Keratinocyte (primary cell): Measurements from ENCODE around the gene BRD8. TPM values are rescaled to one million over a fixed set of nuclear protein-coding genes. Genes with fewer than 3 reads are reported as not detected.
A peak's percentile ranks its signal among the peaks of the same experiment; 100 is the strongest.

Experiments
- DNase-seq: peaks from one replicate; pipeline ENCODE4 v3.0.0-alpha.2; 2011; ENCODE audit warnings: low read depth, missing footprints, low spot score
- FAIRE-seq: peaks from 2 replicates; lab custom pipeline; 2011; peaks lifted over from hg19 to GRCh38; lab: Jason Lieb, UNC
- H2AFZ ChIP-seq: 2 replicates; pipeline ENCODE4 v1.6.0; 2012; ENCODE audit warnings: low read length, control low read depth, inconsistent platforms; ENCODE audit not compliant: control insufficient read depth
- H3K27ac ChIP-seq: 2 replicates; pipeline ENCODE4 v1.5.1; 2011; ENCODE audit warnings: low read length; ENCODE audit not compliant: control insufficient read depth, insufficient read depth
- H3K27me3 ChIP-seq: 3 replicates; pipeline ENCODE4 v1.6.0; 2011; ENCODE audit warnings: low read length; ENCODE audit not compliant: control insufficient read depth, insufficient read depth; ENCODE audit errors: extremely low read depth
- H3K36me3 ChIP-seq, 2 experiments: 2 replicates in 1 of 2; 3 replicates in 1 of 2; pipeline ENCODE4 v1.5.1; 2011; ENCODE audit warnings: low read length in 2 of 2, mild to moderate bottlenecking in 1 of 2; ENCODE audit not compliant: control insufficient read depth in 2 of 2, insufficient read depth in 2 of 2; ENCODE audit errors: extremely low read depth in 1 of 2
- H3K4me1 ChIP-seq: 3 replicates; pipeline ENCODE4 v1.5.1; 2011; ENCODE audit warnings: low read length; ENCODE audit not compliant: control insufficient read depth, insufficient read depth; ENCODE audit errors: extremely low read depth
- H3K4me2 ChIP-seq: 3 replicates; pipeline ENCODE4 v1.6.0; 2011; ENCODE audit warnings: low read depth, low read length; ENCODE audit not compliant: control insufficient read depth, insufficient read depth; ENCODE audit errors: extremely low read depth
- H3K4me3 ChIP-seq, 3 experiments: fragments of 200-600 bp in 1 of 3; sonication (generic) in 1 of 3; 2 replicates in 2 of 3; 3 replicates in 1 of 3; pipeline ENCODE4 v1.5.1; 2011 to 2016; ENCODE audit warnings: low read length in 3 of 3, mild to moderate bottlenecking in 3 of 3, control low read depth in 2 of 3, inconsistent platforms in 1 of 3, low read depth in 1 of 3, mixed read lengths in 1 of 3, mixed run types in 1 of 3, moderate library complexity in 1 of 3; ENCODE audit not compliant: control insufficient read depth in 2 of 3, insufficient read depth in 2 of 3; ENCODE audit errors: extremely low read depth in 1 of 3
- H3K79me2 ChIP-seq: 2 replicates; pipeline ENCODE4 v1.6.0; 2012; ENCODE audit warnings: low read length; ENCODE audit not compliant: control insufficient read depth, insufficient read depth
- H3K9ac ChIP-seq: 3 replicates; pipeline ENCODE4 v1.6.0; 2011; ENCODE audit warnings: low read length; ENCODE audit not compliant: control insufficient read depth, insufficient read depth; ENCODE audit errors: extremely low read depth
- H3K9me1 ChIP-seq: 3 replicates; pipeline ENCODE4 v1.6.0; 2011; ENCODE audit warnings: low read length; ENCODE audit not compliant: control insufficient read depth, insufficient read depth; ENCODE audit errors: extremely low read depth
- H3K9me3 ChIP-seq: 2 replicates; pipeline ENCODE4 v1.5.1; 2012; ENCODE audit warnings: low read depth, low read length; ENCODE audit not compliant: control insufficient read depth
- H4K20me1 ChIP-seq: 3 replicates; pipeline ENCODE4 v1.6.0; 2011; ENCODE audit warnings: low read length; ENCODE audit not compliant: control insufficient read depth, insufficient read depth; ENCODE audit errors: extremely low read depth
- EZH2 ChIP-seq: IDR thresholded peaks from one replicate; pipeline ENCODE4 v1.6.1; 2012; ENCODE audit warnings: inconsistent platforms, mild to moderate bottlenecking, low read length, moderate library complexity
- dilution Hi-C: fragments of 300-500 bp; cut with MboI; formaldehyde crosslinking; loops from one replicate; pipeline ENCODE4 v1.7.0; 2020; ENCODE audit warnings: low sequenced_read_pairs; ENCODE audit not compliant: extremely low pct_ligation_motif_present
- polyA plus RNA-seq, 5 experiments: library from polyadenylated mRNA; depleted of rRNA in 3 of 5; stranded (reverse) in 3 of 5; stranded (forward) in 1 of 5; unstranded in 1 of 5; fragments of >200 nt; gene quantifications; 1 replicate in 1 of 5; 2 replicates in 3 of 5; 3 replicates in 1 of 5; pipeline versions ENCODE4 v1.2.1 to v1.2.3, GENCODE V29; 2011 to 2012; ENCODE audit warnings: missing spikeins in 2 of 5, low read depth in 1 of 5, low replicate concordance in 1 of 5
- TF ChIP-seq, protein P1 (sequence below), 3 experiments: IDR thresholded peaks in 1 of 3; conservative IDR thresholded peaks in 1 of 3; optimal IDR thresholded peaks in 1 of 3; 2 replicates in 2 of 3; 3 replicates in 1 of 3; pipeline versions ENCODE3 to v1.5.1; 2011; ENCODE audit warnings: low read length in 3 of 3, mild to moderate bottlenecking in 3 of 3, moderate library complexity in 2 of 3, control low read depth in 1 of 3, inconsistent platforms in 1 of 3; ENCODE audit not compliant: insufficient read depth in 2 of 3; ENCODE audit errors: extremely low read depth in 1 of 3

BRD8 gene
- polyA plus RNA-seq, 1 donor (not counting 4 experiments of a cell fraction or from before 2014, with no cell fraction given) = 36.4 TPM

DNA sequence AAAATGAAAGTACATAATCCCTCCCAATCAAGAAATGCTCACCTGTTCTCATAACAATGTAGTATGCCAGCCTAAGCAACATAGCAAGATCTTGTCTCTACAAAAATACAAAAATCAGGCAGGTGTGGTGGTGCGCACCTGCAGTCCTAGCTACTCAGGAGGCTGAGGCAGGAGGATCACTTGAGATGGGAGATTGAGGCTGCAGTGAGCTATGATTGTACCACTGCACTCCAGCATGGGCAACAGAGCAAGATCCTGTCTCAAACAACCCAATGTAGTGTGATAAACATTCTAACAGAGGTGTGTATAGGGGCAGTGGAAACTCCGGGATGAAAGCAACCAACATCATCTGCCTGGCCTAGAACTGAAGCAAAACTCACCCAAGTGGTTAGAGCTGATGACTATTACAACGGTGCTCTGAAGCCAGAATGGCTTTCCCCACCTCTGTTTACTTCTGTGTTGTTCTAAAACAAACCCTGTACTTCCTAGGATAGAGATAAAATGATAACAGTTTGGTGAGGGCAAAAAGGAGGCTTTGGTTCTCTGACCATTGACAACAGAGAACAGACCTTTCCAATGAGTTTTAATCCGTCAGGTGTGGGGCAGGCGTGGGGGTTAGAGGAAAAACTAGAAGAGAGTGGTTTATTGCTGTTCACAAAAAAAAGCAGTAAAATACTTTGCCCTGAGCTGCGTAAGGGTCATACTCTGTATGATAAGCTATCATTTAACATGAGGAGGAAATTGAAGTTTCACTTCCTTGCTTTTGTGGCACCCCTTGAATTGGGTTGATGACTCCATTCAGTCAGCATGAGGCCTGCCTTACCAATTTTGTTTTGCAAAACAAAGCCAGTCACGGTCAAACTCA is 75.7 kb downstream of the BRD8 start:
- H4K20me1 ChIP-seq = no peaks in the 10 kb centered on the region
- H3K79me2 ChIP-seq = no peaks in the 10 kb centered on the region
- no peak overlapping the region for H3K27ac ChIP-seq
- no peak for DNase-seq
- no peak overlapping the region for H2AFZ ChIP-seq
- H3K27me3 ChIP-seq = no peaks in the 10 kb centered on the region
- no peaks in the 10 kb centered on the region for H3K9me3 ChIP-seq
- no peak overlapping the region for H3K4me3 ChIP-seq
- FAIRE-seq = no peak
- no peak for TF ChIP-seq EZH2
- TF ChIP-seq, protein P1, sequence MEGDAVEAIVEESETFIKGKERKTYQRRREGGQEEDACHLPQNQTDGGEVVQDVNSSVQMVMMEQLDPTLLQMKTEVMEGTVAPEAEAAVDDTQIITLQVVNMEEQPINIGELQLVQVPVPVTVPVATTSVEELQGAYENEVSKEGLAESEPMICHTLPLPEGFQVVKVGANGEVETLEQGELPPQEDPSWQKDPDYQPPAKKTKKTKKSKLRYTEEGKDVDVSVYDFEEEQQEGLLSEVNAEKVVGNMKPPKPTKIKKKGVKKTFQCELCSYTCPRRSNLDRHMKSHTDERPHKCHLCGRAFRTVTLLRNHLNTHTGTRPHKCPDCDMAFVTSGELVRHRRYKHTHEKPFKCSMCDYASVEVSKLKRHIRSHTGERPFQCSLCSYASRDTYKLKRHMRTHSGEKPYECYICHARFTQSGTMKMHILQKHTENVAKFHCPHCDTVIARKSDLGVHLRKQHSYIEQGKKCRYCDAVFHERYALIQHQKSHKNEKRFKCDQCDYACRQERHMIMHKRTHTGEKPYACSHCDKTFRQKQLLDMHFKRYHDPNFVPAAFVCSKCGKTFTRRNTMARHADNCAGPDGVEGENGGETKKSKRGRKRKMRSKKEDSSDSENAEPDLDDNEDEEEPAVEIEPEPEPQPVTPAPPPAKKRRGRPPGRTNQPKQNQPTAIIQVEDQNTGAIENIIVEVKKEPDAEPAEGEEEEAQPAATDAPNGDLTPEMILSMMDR (optimal IDR thresholded peaks at IDR 0.05 in 1 of 3, IDR thresholded peaks at IDR 0.05 in 1 of 3, conservative IDR thresholded peaks at IDR 0.05 in 1 of 3; ENCODE audit: extremely low read depth in 1 of 3, insufficient read depth in 2 of 3, low read length in 3 of 3) = no peak
- dilution Hi-C loops = no loop called here
- H3K4me2 ChIP-seq = no peak overlapping the region
- H3K4me1 ChIP-seq = no peaks in the 10 kb centered on the region
- H3K36me3 ChIP-seq = no peaks in the 10 kb centered on the region
- no peaks in the 10 kb centered on the region for H3K9me1 ChIP-seq
- H3K9ac ChIP-seq = no peak overlapping the region

DNA sequence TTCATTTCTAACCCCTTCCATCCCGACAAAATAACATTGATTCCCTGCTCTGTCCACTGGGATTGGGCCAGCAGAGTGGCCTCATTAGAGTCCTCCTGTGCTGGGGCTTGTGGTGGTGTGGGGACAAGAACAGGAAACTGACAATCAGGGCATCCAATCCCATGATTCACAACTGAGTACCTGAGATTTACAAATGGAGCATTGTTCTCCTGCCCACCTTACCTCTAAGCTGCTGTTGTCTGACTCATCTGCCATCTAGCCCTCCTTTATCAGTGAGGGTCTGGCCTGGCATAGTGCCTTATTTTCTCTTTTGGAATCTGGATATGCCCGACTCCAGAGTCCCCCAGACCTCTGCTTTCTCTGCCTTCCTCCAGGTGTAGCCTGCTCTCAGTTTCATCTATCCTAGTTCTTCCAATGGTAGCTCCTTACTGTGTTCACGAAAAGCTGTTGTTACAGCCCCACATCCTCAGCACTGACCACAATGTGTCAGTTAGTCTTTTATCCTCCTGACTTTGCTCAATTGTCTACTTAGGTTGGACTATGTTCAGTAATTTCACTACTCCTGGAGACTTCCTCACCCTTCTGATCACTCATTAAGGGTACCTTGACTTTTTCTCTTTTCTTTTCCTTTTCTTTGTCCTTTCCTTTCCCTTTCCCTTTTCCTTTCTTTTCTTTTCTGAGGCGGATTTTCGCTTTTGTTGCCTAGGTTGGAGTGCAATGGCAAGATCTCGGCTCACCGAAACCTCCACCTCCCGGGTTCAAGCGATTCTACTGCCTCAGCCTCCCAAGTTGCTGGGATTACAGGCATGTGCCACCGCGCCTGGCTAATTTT is 81.2 kb downstream of the BRD8 start:
- TF ChIP-seq, protein P1 (optimal IDR thresholded peaks at IDR 0.05 in 1 of 3, IDR thresholded peaks at IDR 0.05 in 1 of 3, conservative IDR thresholded peaks at IDR 0.05 in 1 of 3; ENCODE audit: extremely low read depth in 1 of 3, insufficient read depth in 2 of 3, low read length in 3 of 3) = no peak
- no peak for TF ChIP-seq EZH2
- dilution Hi-C loops = no loop called here
- no peak for DNase-seq
- Histone ChIP-seq H3K27ac (no peak overlapping the region), H3K4me3 (no peak overlapping the region), H3K9me3 (no peaks in the 10 kb centered on the region), H3K79me2 (no peaks in the 10 kb centered on the region), H3K4me2 (peak overlapping the region; percentile 6), H4K20me1 (no peaks in the 10 kb centered on the region), H3K27me3 (no peaks in the 10 kb centered on the region), H3K9ac (no peak overlapping the region), H3K4me1 (peaks cover 11% of the 10 kb centered on the region), H3K9me1 (no peaks in the 10 kb centered on the region), H2AFZ (peak overlapping the region; percentile 49), H3K36me3 (no peaks in the 10 kb centered on the region)
- FAIRE-seq = peak; percentile 87
